ENCODE data around the gene FAM20C.

Gene FAM20C

GRCh38 chr7:278081-278480 lies 85.7 kb downstream of the FAM20C start:
- no peak for DNase-seq

GRCh38 chr7:279821-280220 lies 87.5 kb downstream of the FAM20C start:
- no peak for DNase-seq

- DNase-seq = no peak
Measured at GRCh38 chr7:280461-280860, 88.1 kb downstream of the FAM20C start.

GRCh38 chr7:281637-282036 lies 89.3 kb downstream of the FAM20C start:
- DNase-seq = no peak

- no peak for DNase-seq
Measured at GRCh38 chr7:282621-283020, 90.2 kb downstream of the FAM20C start.

GRCh38 chr7:284762-285722 lies 92.7 kb downstream of the FAM20C start:
- DNase-seq = no peak

- no peak for DNase-seq
Measured at GRCh38 chr7:285731-286130, 93.4 kb downstream of the FAM20C start.

GRCh38 chr7:286266-286665 lies 93.9 kb downstream of the FAM20C start:
- DNase-seq = no peak

- no peak for DNase-seq
Measured at GRCh38 chr7:288671-289101, 96.3 kb downstream of the FAM20C start.

GRCh38 chr7:289209-289755 lies 96.9 kb downstream of the FAM20C start:
- no peak for DNase-seq

GRCh38 chr7:289756-290553 lies 97.6 kb downstream of the FAM20C start, which contains the start of gene FOXL3:
Gene FOXL3 (plus strand): TSS chr7:290170. CDS start chr7:290170, 0 bp downstream.
- no peak for DNase-seq

- DNase-seq = no peak
Measured at GRCh38 chr7:290554-291372, 98.4 kb downstream of the FAM20C start.

- DNase-seq = no peak
Measured at GRCh38 chr7:291373-292092, 99.2 kb downstream of the FAM20C start.

- DNase-seq = no peak
Measured at GRCh38 chr7:292226-292625, 99.9 kb downstream of the FAM20C start.

- no peak for DNase-seq
Measured at GRCh38 chr7:292826-293225, 100.5 kb downstream of the FAM20C start.

- DNase-seq = no peak
Measured at GRCh38 chr7:293681-294439, 101.5 kb downstream of the FAM20C start.

- DNase-seq = no peak
Measured at GRCh38 chr7:294440-295154, 102.2 kb downstream of the FAM20C start.

GRCh38 chr7:295155-296154 lies 103.1 kb downstream of the FAM20C start:
- no peak for DNase-seq

- DNase-seq = no peak
Measured at GRCh38 chr7:296373-296945, 104.1 kb downstream of the FAM20C start.
